ENCODE results near the gene PCDHGA1.

Gene PCDHGA1

GRCh38 chr5:141515946-141516671, 185.8 kb downstream of the PCDHGA1 start:
- no peak for DNase-seq (ENCODE audit: low spot score)

DNA sequence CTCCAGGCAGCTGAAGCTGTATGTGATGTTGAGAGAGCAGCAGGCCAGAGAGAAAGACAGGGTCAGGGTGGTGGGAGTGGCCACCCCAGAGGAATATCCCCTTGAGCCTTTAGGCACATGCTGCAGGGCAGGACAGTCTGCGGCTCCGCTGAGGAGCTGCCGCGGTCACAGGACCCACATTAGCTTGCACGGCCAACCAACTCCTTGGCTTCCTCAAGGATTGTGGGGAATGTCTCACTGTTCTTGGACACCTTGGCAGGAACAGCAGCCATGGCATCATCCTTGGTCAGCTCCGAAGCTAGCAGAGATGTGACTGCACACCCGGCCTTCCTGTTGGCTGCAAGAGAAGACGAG, 186.3 kb downstream of the PCDHGA1 start:
- TF ChIP-seq, protein P1, sequence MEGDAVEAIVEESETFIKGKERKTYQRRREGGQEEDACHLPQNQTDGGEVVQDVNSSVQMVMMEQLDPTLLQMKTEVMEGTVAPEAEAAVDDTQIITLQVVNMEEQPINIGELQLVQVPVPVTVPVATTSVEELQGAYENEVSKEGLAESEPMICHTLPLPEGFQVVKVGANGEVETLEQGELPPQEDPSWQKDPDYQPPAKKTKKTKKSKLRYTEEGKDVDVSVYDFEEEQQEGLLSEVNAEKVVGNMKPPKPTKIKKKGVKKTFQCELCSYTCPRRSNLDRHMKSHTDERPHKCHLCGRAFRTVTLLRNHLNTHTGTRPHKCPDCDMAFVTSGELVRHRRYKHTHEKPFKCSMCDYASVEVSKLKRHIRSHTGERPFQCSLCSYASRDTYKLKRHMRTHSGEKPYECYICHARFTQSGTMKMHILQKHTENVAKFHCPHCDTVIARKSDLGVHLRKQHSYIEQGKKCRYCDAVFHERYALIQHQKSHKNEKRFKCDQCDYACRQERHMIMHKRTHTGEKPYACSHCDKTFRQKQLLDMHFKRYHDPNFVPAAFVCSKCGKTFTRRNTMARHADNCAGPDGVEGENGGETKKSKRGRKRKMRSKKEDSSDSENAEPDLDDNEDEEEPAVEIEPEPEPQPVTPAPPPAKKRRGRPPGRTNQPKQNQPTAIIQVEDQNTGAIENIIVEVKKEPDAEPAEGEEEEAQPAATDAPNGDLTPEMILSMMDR (IDR thresholded peaks at IDR 0.05; ENCODE audit: borderline replicate concordance, control extremely low read depth, extremely low read depth, insufficient read depth, missing control alignments), result no peak
- no peak for DNase-seq (ENCODE audit: low spot score)
- in situ Hi-C loops (cut with MboI; ENCODE audit: low sequenced_read_pairs, unreplicated experiment), result no loop called here

More at GRCh38 chr5:141515946-141516671, 185.8 kb downstream of the PCDHGA1 start:
- TF ChIP-seq, protein P1 (IDR thresholded peaks at IDR 0.05; ENCODE audit: borderline replicate concordance, control extremely low read depth, extremely low read depth, insufficient read depth, missing control alignments), result no peak
- in situ Hi-C loops (cut with MboI; ENCODE audit: low sequenced_read_pairs, unreplicated experiment), result no loop called here

DNA sequence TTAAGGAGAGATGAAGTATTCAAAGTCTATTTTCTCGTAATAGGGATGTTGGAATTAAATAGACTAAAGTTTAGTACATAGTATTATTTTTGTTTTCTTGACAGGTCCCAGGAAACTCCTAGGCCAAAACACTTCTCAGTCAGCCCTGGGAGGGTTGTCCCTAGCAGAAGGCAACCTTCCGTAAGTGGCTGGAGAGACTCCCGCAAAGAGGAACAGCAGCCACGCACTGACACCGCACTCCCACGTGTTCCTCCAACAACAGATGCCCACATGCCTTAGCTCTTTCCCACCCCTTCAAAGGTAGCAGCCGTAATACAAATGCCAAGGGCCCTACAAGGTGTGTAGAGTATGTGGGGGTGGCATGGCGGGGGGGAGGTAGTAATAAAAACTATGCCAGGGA, 187.0 kb downstream of the PCDHGA1 start:
- in situ Hi-C loops (cut with MboI; ENCODE audit: low sequenced_read_pairs, unreplicated experiment), result no loop called here
- DNase-seq (ENCODE audit: low spot score), result no peak
- TF ChIP-seq, protein P1 (IDR thresholded peaks at IDR 0.05; ENCODE audit: borderline replicate concordance, control extremely low read depth, extremely low read depth, insufficient read depth, missing control alignments), result no peak

GRCh38 chr5:141517880-141518617, 187.7 kb downstream of the PCDHGA1 start:
- DNase-seq (ENCODE audit: low spot score), result no peak
- TF ChIP-seq, protein P1 (IDR thresholded peaks at IDR 0.05; ENCODE audit: borderline replicate concordance, control extremely low read depth, extremely low read depth, insufficient read depth, missing control alignments), result no peak

GRCh38 chr5:141518618-141519015, 188.3 kb downstream of the PCDHGA1 start:
- no peak for DNase-seq (ENCODE audit: low spot score)
- in situ Hi-C loops (cut with MboI; ENCODE audit: low sequenced_read_pairs, unreplicated experiment), result no loop called here
- TF ChIP-seq, protein P1 (IDR thresholded peaks at IDR 0.05; ENCODE audit: borderline replicate concordance, control extremely low read depth, extremely low read depth, insufficient read depth, missing control alignments), result no peak

More at GRCh38 chr5:141517880-141518617, 187.7 kb downstream of the PCDHGA1 start:
- in situ Hi-C loops (cut with MboI; ENCODE audit: low sequenced_read_pairs, unreplicated experiment), result no loop called here

- DNase-seq (ENCODE audit: low spot score), result no peak
- in situ Hi-C loops (cut with MboI; ENCODE audit: low sequenced_read_pairs, unreplicated experiment), result no loop called here
- TF ChIP-seq, protein P1 (IDR thresholded peaks at IDR 0.05; ENCODE audit: borderline replicate concordance, control extremely low read depth, extremely low read depth, insufficient read depth, missing control alignments), result no peak
These were observed 189.6 kb downstream of the PCDHGA1 start for GRCh38 chr5:141519605-141520565.

Measured in GM13976 (cell line).